OCI-LY3 (cell line): Measurements from ENCODE around the gene CCDC167.

Source experiments
- EZH2phosphoT487 ChIP-seq: fragments of 200-600 bp; shearing (Covaris generic); IDR thresholded peaks from 2 replicates; pipeline ENCODE4 v1.6.1; 2018; ENCODE audit warnings: antibody characterized with exemption, mixed run types, low read depth
- TF ChIP-seq, protein P1 (sequence below): fragments of 200-600, 300-600 bp; sonication (generic); IDR thresholded peaks from 2 replicates; pipeline ENCODE4 v1.5.1; 2014; ENCODE audit warnings: antibody characterized with exemption, low read length, low read depth

DNA sequence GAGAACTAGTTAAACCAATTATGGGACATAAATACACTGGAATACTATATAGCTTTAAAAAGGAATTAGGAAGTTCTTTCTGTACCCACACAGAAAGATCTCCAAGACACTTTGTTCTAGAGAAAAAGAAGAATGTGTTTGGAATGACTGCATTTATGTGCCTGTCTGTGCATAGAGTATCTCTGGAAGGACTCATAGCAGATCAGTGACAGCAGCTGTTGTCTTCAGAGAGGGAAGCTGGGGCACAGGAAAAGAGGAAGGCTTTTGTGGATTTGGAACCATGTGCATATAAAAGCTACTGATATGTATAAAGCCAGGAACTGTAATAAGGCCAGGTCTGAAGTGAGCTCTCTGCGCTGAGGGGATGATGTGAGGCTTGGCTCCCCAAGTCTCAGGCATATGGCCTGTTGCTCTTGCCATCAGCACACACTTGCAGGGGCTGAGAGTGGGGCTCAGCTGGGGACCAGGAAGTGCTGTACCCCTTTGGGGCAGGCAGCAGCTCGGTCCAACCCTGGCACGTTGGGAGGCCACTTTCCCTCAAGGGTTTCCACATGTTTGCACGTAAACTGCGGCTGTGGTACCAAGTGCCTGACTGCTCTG is 31.8 kb upstream of the CCDC167 start:
- TF ChIP-seq EZH2phosphoT487: no peak
- TF ChIP-seq, protein P1, sequence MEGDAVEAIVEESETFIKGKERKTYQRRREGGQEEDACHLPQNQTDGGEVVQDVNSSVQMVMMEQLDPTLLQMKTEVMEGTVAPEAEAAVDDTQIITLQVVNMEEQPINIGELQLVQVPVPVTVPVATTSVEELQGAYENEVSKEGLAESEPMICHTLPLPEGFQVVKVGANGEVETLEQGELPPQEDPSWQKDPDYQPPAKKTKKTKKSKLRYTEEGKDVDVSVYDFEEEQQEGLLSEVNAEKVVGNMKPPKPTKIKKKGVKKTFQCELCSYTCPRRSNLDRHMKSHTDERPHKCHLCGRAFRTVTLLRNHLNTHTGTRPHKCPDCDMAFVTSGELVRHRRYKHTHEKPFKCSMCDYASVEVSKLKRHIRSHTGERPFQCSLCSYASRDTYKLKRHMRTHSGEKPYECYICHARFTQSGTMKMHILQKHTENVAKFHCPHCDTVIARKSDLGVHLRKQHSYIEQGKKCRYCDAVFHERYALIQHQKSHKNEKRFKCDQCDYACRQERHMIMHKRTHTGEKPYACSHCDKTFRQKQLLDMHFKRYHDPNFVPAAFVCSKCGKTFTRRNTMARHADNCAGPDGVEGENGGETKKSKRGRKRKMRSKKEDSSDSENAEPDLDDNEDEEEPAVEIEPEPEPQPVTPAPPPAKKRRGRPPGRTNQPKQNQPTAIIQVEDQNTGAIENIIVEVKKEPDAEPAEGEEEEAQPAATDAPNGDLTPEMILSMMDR: no peak
